Liver (tissue), 9 donors: Measurements from ENCODE around the gene BAHD1. TPM values are rescaled to one million over a fixed set of nuclear protein-coding genes. Genes with fewer than 3 reads are reported as not detected.

Experiments
- DNase-seq: peaks from one replicate; pipeline ENCODE4 v3.0.0-alpha.2; 2017; ENCODE audit warnings: low spot score
- H3K27ac ChIP-seq, 2 donors: one replicate each; pipeline ENCODE4 v1.7.0; 2013; ENCODE audit warnings: inconsistent platforms in 2 of 2, low read length in 2 of 2, control low read depth in 1 of 2, low read depth in 1 of 2, mild to moderate bottlenecking in 1 of 2
- H3K27me3 ChIP-seq, 4 donors: one replicate each; pipeline versions ENCODE4 v1.6.1 to v1.7.0; 2013; ENCODE audit warnings: low read length in 3 of 4, inconsistent platforms in 1 of 4, mild to moderate bottlenecking in 1 of 4, moderate library complexity in 1 of 4; ENCODE audit not compliant: control insufficient read depth in 4 of 4, insufficient read depth in 4 of 4
- H3K36me3 ChIP-seq, 4 donors: one replicate each; pipeline versions ENCODE4 v1.6.1 to v1.7.0; 2013; ENCODE audit warnings: low read length in 3 of 4, mild to moderate bottlenecking in 3 of 4, low read depth in 1 of 4, moderate library complexity in 1 of 4; ENCODE audit not compliant: control insufficient read depth in 4 of 4, insufficient read depth in 3 of 4
- H3K4me1 ChIP-seq, 4 donors: one replicate each; pipeline versions ENCODE4 v1.6.1 to v1.7.0; 2013; ENCODE audit warnings: low read length in 3 of 4, mild to moderate bottlenecking in 3 of 4, moderate library complexity in 1 of 4; ENCODE audit not compliant: control insufficient read depth in 4 of 4, insufficient read depth in 4 of 4
- H3K4me3 ChIP-seq, 3 donors: one replicate each; pipeline versions ENCODE4 v1.6.1 to v1.7.0; 2013; ENCODE audit warnings: low read length in 3 of 3, control low read depth in 1 of 3, low read depth in 1 of 3, mild to moderate bottlenecking in 1 of 3
- H3K9ac ChIP-seq, 2 donors: one replicate each; pipeline ENCODE4 v1.7.0; 2013; ENCODE audit warnings: low read length in 2 of 2, mild to moderate bottlenecking in 2 of 2, moderate library complexity in 2 of 2, control low read depth in 1 of 2, low read depth in 1 of 2
- H3K9me3 ChIP-seq, 4 donors: one replicate each; pipeline versions ENCODE4 v1.6.1 to v1.7.0; 2013; ENCODE audit warnings: low read length in 3 of 4; ENCODE audit not compliant: control insufficient read depth in 4 of 4
- CTCF ChIP-seq: fragments of 150-350 bp; IDR thresholded peaks from 2 replicates; pipeline ENCODE4 v1.5.1; 2017; ENCODE audit warnings: improper control_type of control experiment, low read depth, low read length; ENCODE audit not compliant: missing input control
- FOXA1 ChIP-seq: IDR thresholded peaks from 2 replicates; pipeline ENCODE4 v1.6.1; 2016; ENCODE audit warnings: antibody characterized with exemption
- FOXA2 ChIP-seq: IDR thresholded peaks from 2 replicates; pipeline ENCODE4 v1.6.1; 2016; ENCODE audit warnings: antibody characterized with exemption
- GABPA ChIP-seq, 2 donors: IDR thresholded peaks in 1 of 2; conservative IDR thresholded peaks in 1 of 2; 2 replicates each; pipeline ENCODE4 v1.6.1; 2016; ENCODE audit warnings: antibody characterized with exemption in 2 of 2, mild to moderate bottlenecking in 1 of 2, moderate library complexity in 1 of 2
- MAX ChIP-seq: IDR thresholded peaks from 2 replicates; pipeline ENCODE4 v1.6.1; 2016; ENCODE audit warnings: antibody characterized with exemption
- REST ChIP-seq: IDR thresholded peaks from 2 replicates; pipeline ENCODE4 v1.6.1; 2016; ENCODE audit warnings: antibody characterized with exemption, mild to moderate bottlenecking
- SP1 ChIP-seq: IDR thresholded peaks from 2 replicates; pipeline ENCODE4 v1.6.1; 2018; ENCODE audit warnings: antibody characterized with exemption, mild to moderate bottlenecking
- TAF1 ChIP-seq: conservative IDR thresholded peaks from 2 replicates; pipeline ENCODE4 v1.6.1; 2016; ENCODE audit warnings: antibody characterized with exemption, mild to moderate bottlenecking
- YY1 ChIP-seq: IDR thresholded peaks from 2 replicates; pipeline ENCODE4 v1.6.1; 2016; ENCODE audit warnings: antibody characterized with exemption, mild to moderate bottlenecking
- WGBS: extraction: QIAGEN DNeasy Blood & Tissue Kit; methylation state at CpG from one replicate; pipeline ENCODE4 v1.1.7; 2013; 5-methylcytosine and 5-hydroxymethylcytosine counted together
- polyA plus RNA-seq, 2 donors: library from polyadenylated mRNA; stranded (reverse) in 1 of 2; unstranded in 1 of 2; fragments of 200-250 nt in 1 of 2; fragments of >200 nt in 1 of 2; fragmentation: Nextera tagmentation in 1 of 2; extraction: Ambion mirVana in 1 of 2; gene quantifications; one replicate each; pipeline versions ENCODE4 v1.2.1 to v1.2.3, GENCODE V29; 2013 to 2015
- total RNA-seq, 2 donors: library from RNA; depleted of rRNA; stranded (reverse); fragments of >200 nt; gene quantifications; one replicate each; pipeline ENCODE4 v1.2.3, GENCODE V29; 2014
- donor health status: healthy.
- donor health status: healthy.
- donor health status: healthy.
- donor health status: healthy.
- donor health status: healthy.

BAHD1 gene
- total and polyA plus RNA-seq, 4 donors: 1.8 to 8.7 (median 6.6) TPM

GRCh38 chr15:40428185-40428584 lies 12.6 kb upstream of the BAHD1 start:
- no peaks in the 10 kb centered on the region for H3K36me3 ChIP-seq
- no peaks in the 10 kb centered on the region for H3K4me1 ChIP-seq
- no peaks in the 10 kb centered on the region for H3K9me3 ChIP-seq
- H3K27ac ChIP-seq: no peak overlapping the region
- TF ChIP-seq CTCF (no peak), FOXA1 (no peak), SP1 (no peak), REST (no peak)
- no peak overlapping the region for H3K9ac ChIP-seq
- no peak for DNase-seq
- no peaks in the 10 kb centered on the region for H3K27me3 ChIP-seq
- WGBS: 79% methylated on average over 4 of the region's 4 CpGs
- H3K4me3 ChIP-seq: no peak overlapping the region

GRCh38 chr15:40429068-40429710 lies 11.6 kb upstream of the BAHD1 start:
- Histone ChIP-seq H3K9me3 (no peaks in the 10 kb centered on the region), H3K4me1 (no peaks in the 10 kb centered on the region), H3K9ac (no peak overlapping the region), H3K27ac (no peak overlapping the region), H3K27me3 (no peaks in the 10 kb centered on the region), H3K4me3 (no peak overlapping the region), H3K36me3 (no peaks in the 10 kb centered on the region)
- DNase-seq: no peak
- TF ChIP-seq CTCF (no peak), GABPA (IDR thresholded peaks at IDR 0.05 in 1 of 2, conservative IDR thresholded peaks at IDR 0.05 in 1 of 2) (no peak), MAX (no peak), YY1 (no peak), REST (no peak), TAF1 (no peak), FOXA2 (no peak)
- WGBS: 94% methylated on average over 10 of the region's 10 CpGs
